Stimulated activated CD4-positive, alpha-beta T cell treated with anti-CD3 and anti-CD28 coated beads, TNF-alpha, amount 100 ng/mL, for 48 hours (primary cell): ENCODE results near the gene OSBPL2.

Source experiments
- DNase-seq, 3 donors: peaks; one replicate each; pipeline ENCODE4 v3.0.0-alpha.2; 2020; ENCODE audit warnings: low read depth in 3 of 3

OSBPL2 gene

DNA sequence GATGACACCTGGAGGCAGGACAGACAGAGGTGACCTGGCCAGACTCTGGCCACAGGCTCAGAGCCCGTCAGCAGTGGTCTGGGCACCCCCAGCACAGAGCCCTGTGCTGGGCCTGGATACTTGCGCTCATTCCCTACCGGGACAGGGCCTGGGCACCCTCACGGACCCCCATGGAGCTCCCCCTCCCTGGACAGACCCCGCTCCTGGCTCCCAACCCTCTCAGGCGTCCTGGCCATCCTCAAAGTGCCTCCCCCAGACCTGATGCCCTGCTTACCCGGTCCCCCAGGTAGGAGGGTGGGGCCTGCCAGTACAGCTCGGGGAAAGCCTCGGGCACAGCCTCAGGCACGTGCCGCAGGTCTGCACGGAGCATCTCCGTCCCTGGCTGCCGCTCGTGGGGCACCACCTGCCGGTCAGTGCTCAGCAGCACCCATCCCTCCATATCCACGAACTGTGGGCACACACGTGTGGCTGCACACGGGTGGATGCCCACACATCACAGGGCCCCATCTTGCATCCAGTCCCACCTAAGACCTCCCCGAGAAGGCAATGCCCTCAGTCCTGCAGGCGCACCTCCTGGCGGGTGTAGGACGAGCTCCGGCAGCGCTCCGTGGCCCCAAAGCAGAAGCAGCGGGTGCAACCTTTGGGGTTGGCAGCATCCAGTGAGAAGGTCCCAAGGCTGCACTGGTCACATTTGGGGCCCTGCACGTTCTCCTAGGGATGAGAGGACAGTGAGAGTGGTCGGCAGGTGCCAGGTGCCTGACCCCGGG, 88.8 kb downstream of the OSBPL2 start:
- no peak for DNase-seq

GRCh38 chr20:62327726-62328495, 89.6 kb downstream of the OSBPL2 start:
- DNase-seq: no peak

GRCh38 chr20:62328684-62329388, 90.5 kb downstream of the OSBPL2 start:
- DNase-seq: no peak

DNA sequence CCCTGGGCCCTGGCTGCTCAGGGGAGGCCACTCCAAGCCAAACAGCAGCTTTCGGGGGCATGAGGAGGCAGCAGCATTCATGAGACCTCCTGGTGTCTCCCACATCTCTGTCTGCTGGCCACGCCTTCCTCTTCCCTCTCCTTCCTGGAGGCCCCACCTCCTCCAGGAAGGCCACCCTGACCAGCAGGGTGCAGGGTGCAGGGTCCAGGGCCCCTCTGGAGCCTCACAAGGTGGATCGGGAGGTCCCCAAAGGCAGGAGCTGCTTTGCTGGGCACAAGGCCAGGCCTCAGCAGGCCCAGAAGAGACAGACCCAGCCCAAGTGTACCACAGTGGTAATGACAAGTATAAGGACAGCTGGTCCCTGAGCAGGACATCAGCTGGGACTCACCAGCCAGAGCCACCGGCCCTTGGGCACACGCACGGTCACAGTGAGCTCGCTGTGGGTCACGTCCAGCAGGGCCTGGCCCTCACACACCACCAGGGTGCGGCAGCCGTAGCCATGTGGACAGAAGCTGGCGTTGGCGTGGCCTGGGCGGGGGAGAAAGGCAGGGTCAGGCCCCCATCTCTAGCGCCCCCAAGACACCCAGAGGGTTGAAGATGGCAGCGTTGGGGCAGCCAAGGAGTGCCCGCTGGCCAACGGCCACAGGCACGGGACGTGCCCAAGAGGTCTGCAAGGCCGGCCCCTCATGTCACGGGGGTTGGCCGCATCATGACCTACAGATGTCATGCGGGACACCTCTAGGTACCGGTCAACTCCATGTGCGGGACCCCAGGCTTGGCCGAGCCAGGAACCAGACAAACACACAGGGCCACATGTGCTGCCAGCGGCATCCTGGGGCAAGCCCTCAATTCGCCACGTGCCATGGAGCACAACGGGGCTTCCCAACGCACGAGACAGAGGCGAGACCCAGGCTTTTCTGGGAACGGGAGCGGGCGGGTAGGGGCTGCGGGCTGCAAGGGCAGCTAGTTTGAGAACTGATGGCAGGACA, 91.4 kb downstream of the OSBPL2 start:
- no peak for DNase-seq

GRCh38 chr20:62330576-62331317, 92.4 kb downstream of the OSBPL2 start:
- no peak for DNase-seq

DNA sequence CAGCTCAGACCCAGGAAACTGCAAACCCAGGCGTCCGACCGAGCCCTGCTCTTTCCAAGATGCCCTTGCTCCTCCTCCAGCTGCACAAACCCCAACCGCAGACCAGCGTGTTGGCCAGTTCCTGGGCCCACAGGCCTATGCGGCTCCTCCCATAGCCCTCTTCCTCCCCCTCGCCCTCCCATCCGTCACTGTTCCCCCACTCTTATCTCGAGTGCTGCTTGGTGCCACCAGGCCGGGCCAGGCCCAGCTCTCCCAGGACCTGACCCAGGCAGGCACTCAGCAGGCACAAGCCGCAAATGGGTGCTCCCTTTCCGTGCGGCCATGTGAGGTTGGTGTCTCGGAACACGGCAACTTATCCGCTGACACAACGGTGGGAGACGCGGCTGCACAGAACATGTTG, 93.0 kb downstream of the OSBPL2 start:
- DNase-seq: no peak

GRCh38 chr20:62332421-62332820, 94.1 kb downstream of the OSBPL2 start:
- no peak for DNase-seq

DNA sequence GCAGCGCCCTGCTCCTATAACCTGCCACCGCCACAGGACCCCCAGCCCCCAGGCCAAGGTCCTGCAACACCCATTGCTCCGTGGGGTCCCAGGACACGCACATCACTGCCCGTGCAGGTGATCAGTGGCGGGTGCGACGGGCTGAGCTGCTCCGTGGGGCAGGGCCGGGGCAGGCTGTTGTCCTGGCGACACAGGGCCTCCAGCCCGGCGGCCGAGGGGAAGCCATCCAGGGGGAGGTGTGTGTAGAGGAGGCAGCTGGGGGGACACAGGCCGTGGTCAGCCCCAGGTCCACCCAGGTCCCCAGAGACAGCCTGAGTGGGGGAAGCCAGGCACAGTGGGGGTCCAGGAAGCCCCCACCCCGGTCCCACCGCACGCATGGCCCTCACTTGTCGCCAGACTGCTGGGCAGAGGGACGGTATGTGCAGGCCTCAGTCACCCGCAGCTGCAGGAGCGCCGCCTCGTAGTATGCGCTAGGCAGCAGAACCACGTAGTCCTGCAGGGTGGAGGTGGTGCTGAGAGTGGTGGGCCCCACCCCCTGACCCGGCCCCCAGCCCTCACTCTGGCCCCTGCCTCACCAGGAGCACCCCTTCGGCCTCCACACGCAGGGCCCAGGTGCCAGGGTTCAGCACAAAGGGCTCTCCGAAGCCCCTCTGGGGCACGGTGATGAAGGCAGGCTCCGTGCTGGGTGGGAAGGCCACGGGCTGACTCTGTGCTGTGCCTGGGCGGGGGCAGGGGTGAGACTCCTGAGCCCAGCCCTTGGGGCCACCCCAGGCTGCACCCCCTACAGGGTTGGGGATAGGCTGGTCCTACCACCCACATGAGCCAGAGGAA, 94.9 kb downstream of the OSBPL2 start:
- DNase-seq: no peak

DNA sequence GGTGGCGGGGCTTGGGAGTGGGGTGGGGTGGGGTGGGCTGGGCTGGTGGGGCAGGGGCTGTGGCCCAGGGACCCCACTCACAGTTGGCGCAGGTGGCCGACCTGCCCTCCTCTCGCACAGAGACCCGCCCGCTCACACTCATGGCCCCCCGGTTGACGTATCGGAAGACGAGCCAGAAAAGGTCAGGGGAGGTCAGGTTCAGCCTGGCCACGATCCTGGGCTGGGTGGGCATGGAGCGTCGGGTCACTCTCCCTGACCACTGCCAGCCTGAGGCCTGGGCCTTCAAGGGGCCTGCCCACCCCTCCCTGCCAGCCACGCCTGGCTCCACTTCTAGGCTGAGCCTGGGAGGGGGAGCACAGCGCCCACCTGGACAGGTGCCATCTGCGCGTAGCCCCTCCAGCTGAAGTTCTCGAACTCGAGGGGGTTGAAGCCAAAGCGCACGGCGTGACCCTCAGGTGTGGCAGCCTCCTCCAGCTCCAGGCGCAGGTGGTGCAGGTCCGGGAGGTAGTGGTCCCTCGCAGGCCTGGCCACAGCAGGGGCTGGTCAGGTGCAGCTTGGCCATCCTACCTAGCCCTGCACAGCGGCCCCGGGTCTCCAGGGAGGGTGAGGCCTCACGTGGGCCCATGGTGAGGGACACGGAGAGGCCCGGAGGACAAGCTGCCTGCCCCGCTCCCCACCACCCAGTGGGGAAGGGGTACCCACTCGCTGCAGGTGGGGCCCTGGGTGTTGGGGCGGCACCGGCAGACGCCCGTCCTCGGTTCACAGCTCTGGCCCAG, 95.7 kb downstream of the OSBPL2 start:
- DNase-seq: no peak

GRCh38 chr20:62334881-62335280, 96.6 kb downstream of the OSBPL2 start:
- DNase-seq: no peak

DNA sequence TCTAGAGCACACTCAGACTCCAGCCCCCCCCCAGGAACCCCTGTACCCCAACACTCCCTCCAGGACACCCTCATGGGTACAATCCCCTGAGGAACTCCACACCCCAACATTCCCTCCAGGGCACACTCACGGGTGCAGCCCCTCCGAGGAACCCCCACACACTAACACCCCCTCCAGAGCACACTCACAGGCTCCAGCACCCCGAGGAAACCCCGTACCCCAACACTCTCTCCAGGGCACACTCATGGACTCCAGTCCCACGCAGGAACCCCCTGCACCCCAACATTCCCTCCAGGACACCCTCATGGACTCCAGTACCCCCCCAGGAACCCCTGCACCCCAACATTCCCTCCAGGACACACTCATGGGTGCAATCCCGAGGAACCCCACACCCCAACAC, 97.2 kb downstream of the OSBPL2 start:
- no peak for DNase-seq

GRCh38 chr20:62336329-62336728, 98.0 kb downstream of the OSBPL2 start:
- no peak for DNase-seq

DNA sequence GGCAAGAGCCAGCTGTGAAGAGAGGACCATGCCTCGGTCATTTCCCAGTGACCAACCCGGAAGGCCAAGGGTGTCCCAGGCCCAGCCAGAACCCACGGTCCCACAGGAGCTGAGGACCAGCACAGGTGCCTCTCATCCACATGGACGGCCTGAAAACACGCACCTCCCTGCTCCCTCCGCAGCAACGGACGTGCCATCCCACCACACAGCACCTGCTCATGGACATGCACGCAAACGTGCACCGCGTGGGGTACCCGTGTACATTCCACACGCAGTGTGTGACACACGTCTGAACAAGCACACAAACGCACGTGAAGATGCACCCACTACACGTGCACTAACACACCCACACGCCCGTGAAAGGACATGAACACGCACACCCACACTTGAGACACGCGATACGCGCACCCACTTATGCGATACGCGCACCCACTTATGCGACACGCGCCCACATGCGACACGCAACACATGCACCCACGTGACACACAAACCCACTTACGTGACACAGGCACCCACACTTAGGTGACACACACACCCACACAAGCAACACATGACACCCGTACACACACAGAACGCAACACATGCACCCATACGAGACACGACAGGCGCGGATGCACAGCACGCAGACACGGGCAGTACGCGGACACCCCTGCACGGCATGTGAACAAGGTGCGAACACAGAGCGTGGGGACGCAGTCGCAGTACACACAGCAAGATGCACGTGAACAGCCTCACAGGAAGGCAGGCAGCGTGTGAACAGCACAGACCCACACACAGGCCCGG, 98.6 kb downstream of the OSBPL2 start:
- no peak for DNase-seq

DNA sequence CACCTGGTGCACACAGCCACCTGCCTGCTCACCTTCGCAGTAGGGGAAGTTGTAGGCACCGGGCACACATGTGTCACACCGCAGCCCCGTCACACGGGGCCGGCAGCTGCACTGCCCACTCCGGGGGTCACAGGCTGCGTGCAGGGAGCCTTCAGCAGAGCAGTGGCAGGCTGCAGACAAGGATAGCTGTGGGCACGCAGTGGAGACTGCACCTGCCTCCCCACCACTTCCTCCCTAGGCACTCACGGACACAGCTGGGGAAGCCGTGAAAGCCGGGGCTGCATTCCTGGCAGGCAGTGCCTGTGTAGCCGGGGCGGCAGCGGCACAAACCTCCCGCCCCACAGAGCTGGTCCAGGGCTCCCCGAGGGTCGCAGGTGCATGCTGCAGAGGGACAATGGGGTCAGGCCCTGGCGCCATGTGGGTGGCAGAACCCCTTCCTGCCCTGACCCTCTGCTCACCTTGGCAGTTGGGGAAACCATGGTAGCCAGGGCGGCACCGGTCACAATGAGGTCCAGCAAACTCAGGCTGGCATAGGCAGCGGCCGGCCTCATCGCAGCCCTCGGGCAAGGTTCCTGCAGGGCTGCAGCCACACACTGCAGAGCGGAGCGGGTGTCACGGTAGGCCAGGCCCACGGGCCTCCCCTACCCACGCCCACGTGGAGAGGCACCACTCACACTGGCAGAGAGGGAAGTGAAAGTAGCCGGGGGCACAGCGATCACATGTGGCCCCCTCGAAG, 99.4 kb downstream of the OSBPL2 start:
- DNase-seq: no peak

- no peak for DNase-seq
These were observed 99.9 kb downstream of the OSBPL2 start for GRCh38 chr20:62338294-62338620.

DNA sequence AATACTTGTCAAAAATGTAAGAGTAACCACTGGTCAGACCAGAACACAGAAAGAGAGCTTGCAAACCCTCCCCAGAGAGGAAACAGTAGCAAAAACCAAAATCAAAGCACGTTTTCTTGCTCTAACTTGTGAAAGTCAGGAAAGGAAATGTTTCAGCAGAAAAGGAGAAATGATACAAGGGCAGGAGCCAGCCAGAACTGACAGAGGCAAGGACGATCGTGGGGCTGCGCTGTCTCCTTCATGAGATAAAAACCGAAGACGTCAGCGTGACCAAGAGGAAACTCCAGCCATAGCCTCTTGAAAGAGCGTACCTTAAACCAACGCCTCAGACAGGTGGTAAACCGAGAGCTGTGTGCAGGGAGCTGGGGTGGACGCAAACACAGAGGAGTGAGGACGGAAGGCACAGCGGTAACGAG, 101.3 kb downstream of the OSBPL2 start:
- no peak for DNase-seq

DNA sequence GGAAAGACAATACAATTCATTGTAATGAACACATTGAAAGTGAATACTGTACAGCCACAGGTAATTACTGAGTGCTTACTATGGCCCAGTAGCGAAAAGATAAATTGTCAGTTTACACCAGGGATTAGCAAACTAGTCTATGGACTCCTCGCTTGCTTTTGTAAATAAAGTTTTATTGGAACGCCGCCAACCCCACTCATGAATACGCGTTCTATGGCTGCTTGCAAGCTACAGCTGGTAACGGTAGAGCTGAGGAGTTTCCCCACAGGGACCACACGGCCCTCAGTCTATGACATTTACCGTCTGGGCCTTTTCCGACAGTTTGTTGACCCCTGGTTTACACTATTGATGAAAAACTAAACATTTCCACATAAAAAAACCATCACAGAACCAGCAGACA, 104.6 kb downstream of the OSBPL2 start:
- DNase-seq: no peak

DNA sequence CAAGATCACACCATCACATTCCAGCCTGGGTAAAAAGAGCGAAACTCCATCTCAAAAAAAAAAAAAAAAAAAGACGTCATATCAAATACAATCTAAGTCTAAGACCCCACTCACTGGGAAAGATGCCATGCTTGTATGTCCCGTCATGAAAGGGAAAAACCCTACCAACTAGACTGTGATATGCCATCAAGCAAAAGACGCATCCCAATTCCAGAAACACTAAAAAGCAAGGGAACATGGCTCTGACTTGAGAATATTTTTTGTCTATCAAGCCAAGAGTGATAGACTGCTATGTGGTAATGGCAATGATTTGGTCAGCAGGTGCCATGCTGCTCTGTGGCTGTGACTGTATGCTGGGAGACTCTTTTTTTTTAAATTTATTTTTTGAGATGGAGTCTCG, 105.8 kb downstream of the OSBPL2 start:
- no peak for DNase-seq
